GM10847 (cell line): ENCODE measurements around the gene HLA-DRB1.

Source experiments
- POLR2A ChIP-seq: IDR thresholded peaks from 2 replicates; pipeline ENCODE4 v1.6.1; 2011; ENCODE audit not compliant: insufficient read length; ENCODE audit errors: extremely low read depth

Gene HLA-DRB1

DNA sequence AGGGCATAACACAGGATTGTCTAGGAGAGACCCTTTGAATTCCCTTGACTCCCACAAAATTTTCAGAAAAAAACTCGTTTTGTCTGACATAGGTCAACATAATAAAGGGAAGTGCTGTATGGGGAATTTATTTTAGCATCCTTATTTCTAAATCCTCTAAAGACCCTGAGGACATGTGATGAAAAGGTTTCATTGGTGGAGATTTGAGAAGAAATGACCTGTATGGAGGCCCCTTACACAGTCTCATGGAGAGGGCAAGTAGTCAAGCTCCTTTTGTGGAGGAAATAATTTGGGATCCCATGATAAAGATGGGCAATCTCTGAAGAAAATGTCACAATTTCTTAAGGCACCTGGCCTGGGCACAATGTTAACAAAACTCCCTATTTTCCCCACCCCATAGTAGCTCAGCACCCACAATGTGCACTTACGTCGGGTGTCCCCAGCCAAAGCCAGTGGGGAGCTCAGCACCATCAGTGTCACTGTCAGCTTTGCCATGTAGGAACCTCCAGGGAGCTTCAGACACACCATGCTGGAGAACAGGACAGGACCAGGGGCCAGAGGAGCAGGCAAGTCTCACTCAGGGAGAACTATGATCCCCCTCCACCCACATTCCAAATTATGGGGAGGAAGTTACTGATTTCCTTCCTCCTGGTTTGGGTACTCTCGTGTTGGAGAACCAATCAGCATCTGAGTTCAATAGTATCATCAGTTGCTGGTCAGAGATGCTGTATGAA lies 59.8 kb downstream of the HLA-DRB1 start, which contains the start of gene HLA-DRB5:
Gene HLA-DRB5, minus strand, starts transcription at position 591 of the 734 bp plus-strand sequence. Its CDS starts 63 bp downstream, at position 528.
- no peak for TF ChIP-seq POLR2A
